ENCODE data around the gene SMARCD1. TPM values are rescaled to one million over a fixed set of nuclear protein-coding genes. Genes with fewer than 3 reads are reported as not detected.

SMARCD1 gene
- total RNA-seq, 4 donors from 2014 or later: 20.3 to 72.4 (median 45.2) TPM

- H3K36me3 ChIP-seq: no peaks in the 10 kb centered on the region
- no peaks in the 10 kb centered on the region for H3K9me3 ChIP-seq
- TF ChIP-seq EP300 (IDR thresholded peaks at IDR 0.05) (no peak), POLR2AphosphoS5 (IDR thresholded peaks at IDR 0.05) (no peak), POLR2A (IDR thresholded peaks at IDR 0.05; ENCODE audit: low read depth) (no peak), CTCF (IDR thresholded peaks at IDR 0.05) (no peak)
- peaks cover 2 to 22% (median 22%) of the 10 kb centered on the region in 4 donors for H3K4me1 ChIP-seq
- H3K4me3 ChIP-seq: no peak overlapping the region
- peaks cover 0 to 5% (median 0%) of the 10 kb centered on the region in 4 donors for H3K27me3 ChIP-seq
- H3K27ac ChIP-seq (replicated peaks in 1 of 4): no peak overlapping the region
- no peak for DNase-seq (ENCODE audit: extremely low spot score)
- intact Hi-C loops (cut with DNase I): no loop called here
- 85% methylated on average over 5 of the region's 5 CpGs for WGBS
Measured at GRCh38 chr12:50062728-50063460, 22.2 kb upstream of the SMARCD1 start.

- no peak for TF ChIP-seq POLR2A (IDR thresholded peaks at IDR 0.05; ENCODE audit: low read depth)
- no peak for TF ChIP-seq CTCF (IDR thresholded peaks at IDR 0.05)
- TF ChIP-seq POLR2AphosphoS5 (IDR thresholded peaks at IDR 0.05): no peak
- TF ChIP-seq EP300 (IDR thresholded peaks at IDR 0.05): no peak
- Histone ChIP-seq H3K9me3 (no peaks in the 10 kb centered on the region), H3K36me3 (no peaks in the 10 kb centered on the region), H3K4me1 (peaks cover 0 to 26% (median 25%) of the 10 kb centered on the region in 4 donors), H3K27me3 (no peaks in the 10 kb centered on the region), H3K4me3 (no peak overlapping the region), H3K27ac (replicated peaks in 1 of 4) (peak overlapping the region; percentile 23 to 56 (median 47))
- no peak for DNase-seq (ENCODE audit: extremely low spot score)
- intact Hi-C loops (cut with DNase I): loop anchor here (5.0 kb wide), 1 partner anchor 44 kb away; no protein-coding TSS in a partner anchor
- 87% methylated on average over 3 of the region's 3 CpGs for WGBS
Measured at GRCh38 chr12:50065726-50066310, 19.3 kb upstream of the SMARCD1 start.

- no peak for DNase-seq (ENCODE audit: extremely low spot score)
- H3K27me3 ChIP-seq: no peaks in the 10 kb centered on the region
- intact Hi-C loops (cut with DNase I): loop anchor here (5.0 kb wide), 1 partner anchor 44 kb away; no protein-coding TSS in a partner anchor
- no peaks in the 10 kb centered on the region for H3K9me3 ChIP-seq
- H3K4me1 ChIP-seq: peaks cover 0 to 27% (median 23%) of the 10 kb centered on the region in 4 donors
- H3K27ac ChIP-seq (replicated peaks in 1 of 4): peak overlapping the region; percentile 46 to 62 (median 52)
- H3K36me3 ChIP-seq: no peaks in the 10 kb centered on the region
- WGBS: 29% methylated on average over 5 of the region's 5 CpGs
- TF ChIP-seq POLR2A (IDR thresholded peaks at IDR 0.05; ENCODE audit: low read depth) (no peak), CTCF (IDR thresholded peaks at IDR 0.05) (no peak), EP300 (IDR thresholded peaks at IDR 0.05) (no peak), POLR2AphosphoS5 (IDR thresholded peaks at IDR 0.05) (peak; percentile 40 to 46)
- no peak overlapping the region for H3K4me3 ChIP-seq
Measured at GRCh38 chr12:50066402-50066801, 18.7 kb upstream of the SMARCD1 start.

GRCh38 chr12:50069069-50069468 is 16.1 kb upstream of the SMARCD1 start:
- WGBS: 94% methylated on average over 5 of the region's 5 CpGs
- DNase-seq (ENCODE audit: extremely low spot score): no peak
- no peak overlapping the region for H3K4me3 ChIP-seq
- no peak overlapping the region for H3K27ac ChIP-seq (replicated peaks in 1 of 4)
- intact Hi-C loops (cut with DNase I): loop anchor here (5.0 kb wide), 1 partner anchor 47 kb away; no protein-coding TSS in a partner anchor
- H3K27me3 ChIP-seq: no peaks in the 10 kb centered on the region
- H3K36me3 ChIP-seq: no peaks in the 10 kb centered on the region
- no peaks in the 10 kb centered on the region for H3K9me3 ChIP-seq
- peaks cover 0 to 27% (median 22%) of the 10 kb centered on the region in 4 donors for H3K4me1 ChIP-seq
- TF ChIP-seq POLR2A (IDR thresholded peaks at IDR 0.05; ENCODE audit: low read depth): no peak
- TF ChIP-seq CTCF (IDR thresholded peaks at IDR 0.05): no peak
- TF ChIP-seq EP300 (IDR thresholded peaks at IDR 0.05): no peak

Measured in esophagus muscularis mucosa (tissue), 4 donors.